HG03469 (cell line): ENCODE measurements around the gene CD81.

ENCODE experiments used
- ATAC-seq: cut with Tn5 transposase; IDR thresholded peaks from one replicate; pipeline ENCODE4 v1.9.1; 2021; ENCODE audit warnings: mild to moderate bottlenecking, moderate library complexity, moderate number of reproducible peaks; ENCODE audit not compliant: unreplicated experiment

The CD81 gene

GRCh38 chr11:2388431-2389376 is 11.6 kb downstream of the CD81 start:
- ATAC-seq, result no peak

- no peak for ATAC-seq
Observed at GRCh38 chr11:2389377-2390026, 12.4 kb downstream of the CD81 start.

- ATAC-seq, result no peak
Observed at GRCh38 chr11:2390091-2390724, 13.1 kb downstream of the CD81 start.

- ATAC-seq, result no peak
Observed at GRCh38 chr11:2390725-2391151, 13.6 kb downstream of the CD81 start.

- no peak for ATAC-seq
Observed at GRCh38 chr11:2391181-2391975, 14.3 kb downstream of the CD81 start.

GRCh38 chr11:2392241-2392959 is 15.3 kb downstream of the CD81 start:
- ATAC-seq, result no peak

GRCh38 chr11:2393111-2393868 is 16.2 kb downstream of the CD81 start:
- ATAC-seq, result no peak

GRCh38 chr11:2393941-2394817 is 17.1 kb downstream of the CD81 start:
- no peak for ATAC-seq

- ATAC-seq, result no peak
Observed at GRCh38 chr11:2394818-2395105, 17.7 kb downstream of the CD81 start.

- no peak for ATAC-seq
Observed at GRCh38 chr11:2395211-2395730, 18.2 kb downstream of the CD81 start.

GRCh38 chr11:2395856-2396255 is 18.7 kb downstream of the CD81 start:
- no peak for ATAC-seq

GRCh38 chr11:2396471-2396870 is 19.4 kb downstream of the CD81 start:
- no peak for ATAC-seq

GRCh38 chr11:2397005-2397404 is 19.9 kb downstream of the CD81 start:
- no peak for ATAC-seq

GRCh38 chr11:2398664-2399355 is 21.7 kb downstream of the CD81 start:
- no peak for ATAC-seq

- no peak for ATAC-seq
Observed at GRCh38 chr11:2399488-2400068, 22.5 kb downstream of the CD81 start.

- peak; percentile 77 for ATAC-seq
Observed at GRCh38 chr11:2400069-2400761, 23.1 kb downstream of the CD81 start, which contains the start of gene TSSC4. TSS of gene TSSC4 (plus strand) at chr11:2400750. CDS start at chr11:2402634, 1,884 bp downstream.
